Kidney (tissue), 14 donors: ENCODE results near the gene MTF1. TPM values are rescaled to one million over a fixed set of nuclear protein-coding genes. Genes with fewer than 3 reads are reported as not detected.
"Not testable (repeated sequence)": the region's sequence is repeated elsewhere in the genome, so short reads cannot be mapped to it uniquely, and the experiment has no call there.

ENCODE experiments used
- DNase-seq, 5 donors: peaks; one replicate each; pipeline ENCODE4 v3.0.0-alpha.2; 2013 to 2020
- FAIRE-seq: peaks from 2 replicates; lab custom pipeline; 2012; peaks lifted over from hg19 to GRCh38; lab: Jason Lieb, UNC
- H3K27ac ChIP-seq, 2 donors: one replicate each; pipeline ENCODE4 v1.7.0; 2013; ENCODE audit warnings: low read depth in 2 of 2, low read length in 2 of 2, inconsistent platforms in 1 of 2
- H3K27me3 ChIP-seq: one replicate; pipeline ENCODE4 v1.7.1; 2013; ENCODE audit warnings: low read length, inconsistent platforms; ENCODE audit not compliant: control insufficient read depth, insufficient read depth
- H3K36me3 ChIP-seq, 3 donors: one replicate each; pipeline versions ENCODE4 v1.7.0 to v1.7.1; 2013; ENCODE audit warnings: low read length in 3 of 3, control low read depth in 1 of 3, inconsistent platforms in 1 of 3; ENCODE audit not compliant: insufficient read depth in 3 of 3, control insufficient read depth in 2 of 3
- H3K4me1 ChIP-seq, 3 donors: one replicate each; pipeline versions ENCODE4 v1.7.0 to v1.7.1; 2013; ENCODE audit warnings: low read length in 3 of 3, inconsistent platforms in 1 of 3, low read depth in 1 of 3; ENCODE audit not compliant: control insufficient read depth in 2 of 3, insufficient read depth in 2 of 3
- H3K4me3 ChIP-seq, 3 donors: one replicate each; pipeline versions ENCODE4 v1.7.0 to v1.8.1; 2013; ENCODE audit warnings: low read length in 3 of 3, control low read depth in 1 of 3, inconsistent platforms in 1 of 3
- H3K9ac ChIP-seq, 3 donors: one replicate each; pipeline versions ENCODE4 v1.7.0 to v1.7.1; 2013; ENCODE audit warnings: low read length in 3 of 3, control low read depth in 1 of 3, inconsistent platforms in 1 of 3
- H3K9me3 ChIP-seq, 3 donors: one replicate each; pipeline versions ENCODE4 v1.7.0 to v1.7.1; 2013; ENCODE audit warnings: low read length in 3 of 3, control low read depth in 1 of 3, inconsistent platforms in 1 of 3; ENCODE audit not compliant: control insufficient read depth in 2 of 3, insufficient read depth in 1 of 3
- intact Hi-C: fragments of 100-400 bp; cut with DNase I; formaldehyde crosslinking; loops from one replicate; pipeline ENCODE4 v1.11.1; 2022
- polyA plus RNA-seq: library from polyadenylated mRNA; stranded (reverse); fragments of 350-450 nt; fragmentation: Illumina TruSeq; extraction: RNeasy Lipid Tissue Mini Kit (QIAGEN cat#74804); gene quantifications from one replicate; pipeline ENCODE4 v1.2.3, GENCODE V29; 2014; ENCODE audit warnings: low read depth, low replicate concordance; ENCODE audit not compliant: insufficient read depth
- total RNA-seq: library from RNA; stranded (reverse); fragmentation: NEBNext Ultra II Directional; extraction: Animal tissue kit (Norgen Biotek cat#: 25700); gene quantifications from one replicate; pipeline ENCODE4 v1.2.1, GENCODE V29; 2021
- TF ChIP-seq, protein P1 (sequence below): IDR thresholded peaks from 3 replicates; pipeline ENCODE4 v1.5.1; 2012; ENCODE audit warnings: mild to moderate bottlenecking, moderate library complexity, borderline replicate concordance; ENCODE audit not compliant: insufficient read depth; ENCODE audit errors: extremely low read depth
- donor health status: control.
- donor health status: control.
- donor health status: control.
- donor health status: control.
- donor health status: control.
- donor health status: DM: yes; HTN: yes; CAD: no.
- donor health status: Normal renal cell carcinoma (clear cell type).

Gene MTF1
- total and polyA plus RNA-seq, 2 donors from 2014 or later: 2.2 to 26.7 TPM

DNA sequence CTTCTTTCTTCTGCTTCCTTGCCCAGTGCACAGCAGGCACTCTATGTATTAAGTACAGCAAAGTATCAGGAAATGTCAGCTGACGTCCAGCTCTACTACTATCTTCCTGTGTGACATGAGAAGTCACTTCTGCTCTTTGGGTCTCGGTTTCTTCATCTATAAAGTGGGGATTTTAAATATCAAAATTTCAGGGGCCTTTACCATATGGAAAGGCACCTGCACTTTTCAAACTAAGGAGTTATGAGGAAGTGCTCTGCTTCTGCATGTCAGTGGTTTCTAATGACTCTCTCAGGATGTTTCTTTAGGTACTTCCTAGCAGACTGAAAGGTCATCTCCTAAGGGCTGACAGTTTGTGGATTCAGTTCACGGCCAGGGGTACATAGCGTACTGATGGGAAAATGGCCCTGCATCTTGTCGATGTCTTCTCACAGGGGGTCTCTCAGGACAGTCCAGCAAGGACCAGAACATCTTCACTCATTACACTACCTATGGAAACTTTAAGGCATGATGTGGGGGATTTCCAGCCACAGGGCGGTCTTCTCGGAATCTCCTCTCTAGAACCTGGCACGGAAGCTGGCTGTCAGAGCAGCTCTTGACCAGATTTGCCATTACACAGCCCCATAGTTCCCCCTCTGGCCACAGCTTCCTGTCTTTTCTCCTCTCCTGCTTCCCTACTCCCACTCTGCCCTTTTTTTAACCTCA, 42.0 kb upstream of the MTF1 start:
- TF ChIP-seq, protein P1, sequence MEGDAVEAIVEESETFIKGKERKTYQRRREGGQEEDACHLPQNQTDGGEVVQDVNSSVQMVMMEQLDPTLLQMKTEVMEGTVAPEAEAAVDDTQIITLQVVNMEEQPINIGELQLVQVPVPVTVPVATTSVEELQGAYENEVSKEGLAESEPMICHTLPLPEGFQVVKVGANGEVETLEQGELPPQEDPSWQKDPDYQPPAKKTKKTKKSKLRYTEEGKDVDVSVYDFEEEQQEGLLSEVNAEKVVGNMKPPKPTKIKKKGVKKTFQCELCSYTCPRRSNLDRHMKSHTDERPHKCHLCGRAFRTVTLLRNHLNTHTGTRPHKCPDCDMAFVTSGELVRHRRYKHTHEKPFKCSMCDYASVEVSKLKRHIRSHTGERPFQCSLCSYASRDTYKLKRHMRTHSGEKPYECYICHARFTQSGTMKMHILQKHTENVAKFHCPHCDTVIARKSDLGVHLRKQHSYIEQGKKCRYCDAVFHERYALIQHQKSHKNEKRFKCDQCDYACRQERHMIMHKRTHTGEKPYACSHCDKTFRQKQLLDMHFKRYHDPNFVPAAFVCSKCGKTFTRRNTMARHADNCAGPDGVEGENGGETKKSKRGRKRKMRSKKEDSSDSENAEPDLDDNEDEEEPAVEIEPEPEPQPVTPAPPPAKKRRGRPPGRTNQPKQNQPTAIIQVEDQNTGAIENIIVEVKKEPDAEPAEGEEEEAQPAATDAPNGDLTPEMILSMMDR: no peak
- Histone ChIP-seq H3K27me3 (no peaks in the 10 kb centered on the region), H3K27ac (no peak overlapping the region), H3K9ac (no peak overlapping the region), H3K9me3 (no peaks in the 10 kb centered on the region), H3K4me3 (no peak overlapping the region), H3K36me3 (no peaks in the 10 kb centered on the region), H3K4me1 (no peaks in the 10 kb centered on the region)
- DNase-seq (no peak), FAIRE-seq (no peak)
- intact Hi-C loops: no loop called here

DNA sequence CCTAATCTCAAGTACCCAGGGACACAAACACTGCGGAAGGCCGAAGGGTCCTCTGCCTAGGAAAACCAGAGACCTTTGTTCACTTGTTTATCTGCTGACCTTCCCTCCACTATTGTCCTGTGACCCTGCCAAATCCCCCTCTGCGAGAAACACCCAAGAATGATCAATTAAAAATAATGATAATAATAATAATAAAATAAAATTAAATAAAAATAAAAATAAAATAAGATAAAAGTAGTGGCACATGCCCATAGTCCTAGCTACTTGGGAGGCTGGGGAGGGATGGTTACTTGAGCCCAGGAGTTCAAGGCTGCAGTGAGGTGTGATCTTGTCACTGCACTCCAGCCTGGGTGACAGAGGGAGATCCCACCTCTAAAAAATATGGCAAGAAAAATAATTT, 38.2 kb upstream of the MTF1 start:
- H3K27me3 ChIP-seq, H3K4me1 ChIP-seq, FAIRE-seq, H3K36me3 ChIP-seq, H3K9ac ChIP-seq, H3K4me3 ChIP-seq, DNase-seq, H3K27ac ChIP-seq, H3K9me3 ChIP-seq, intact Hi-C loops: not testable (repeated sequence)

DNA sequence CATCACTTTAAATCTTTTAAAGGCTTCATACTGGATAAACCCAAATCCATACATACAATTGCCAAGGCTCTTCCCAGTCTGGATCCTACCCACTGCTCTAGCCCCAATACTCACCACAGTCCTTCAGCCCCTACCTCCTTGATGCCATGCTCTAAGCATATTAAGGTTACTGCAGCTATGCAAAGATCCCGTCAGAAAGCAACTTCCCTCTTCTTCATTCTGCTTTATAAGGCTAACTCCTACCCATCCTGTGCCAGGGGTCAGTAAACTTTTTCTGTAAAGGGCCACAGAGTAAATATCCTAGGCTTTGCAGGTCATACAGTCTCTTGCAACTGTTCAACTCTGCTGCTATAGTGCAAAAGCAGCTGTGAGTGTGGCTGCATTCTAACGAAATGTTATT, 34.3 kb upstream of the MTF1 start:
- H3K9me3 ChIP-seq: no peaks in the 10 kb centered on the region
- FAIRE-seq (no peak), DNase-seq (no peak)
- no peak overlapping the region for H3K9ac ChIP-seq
- intact Hi-C loops: no loop called here
- H3K27me3 ChIP-seq: no peaks in the 10 kb centered on the region
- no peak overlapping the region for H3K4me3 ChIP-seq
- no peak overlapping the region for H3K27ac ChIP-seq
- H3K4me1 ChIP-seq: no peaks in the 10 kb centered on the region
- TF ChIP-seq, protein P1: no peak
- peaks cover 0 to 11% (median 2%) of the 10 kb centered on the region in 3 donors for H3K36me3 ChIP-seq

DNA sequence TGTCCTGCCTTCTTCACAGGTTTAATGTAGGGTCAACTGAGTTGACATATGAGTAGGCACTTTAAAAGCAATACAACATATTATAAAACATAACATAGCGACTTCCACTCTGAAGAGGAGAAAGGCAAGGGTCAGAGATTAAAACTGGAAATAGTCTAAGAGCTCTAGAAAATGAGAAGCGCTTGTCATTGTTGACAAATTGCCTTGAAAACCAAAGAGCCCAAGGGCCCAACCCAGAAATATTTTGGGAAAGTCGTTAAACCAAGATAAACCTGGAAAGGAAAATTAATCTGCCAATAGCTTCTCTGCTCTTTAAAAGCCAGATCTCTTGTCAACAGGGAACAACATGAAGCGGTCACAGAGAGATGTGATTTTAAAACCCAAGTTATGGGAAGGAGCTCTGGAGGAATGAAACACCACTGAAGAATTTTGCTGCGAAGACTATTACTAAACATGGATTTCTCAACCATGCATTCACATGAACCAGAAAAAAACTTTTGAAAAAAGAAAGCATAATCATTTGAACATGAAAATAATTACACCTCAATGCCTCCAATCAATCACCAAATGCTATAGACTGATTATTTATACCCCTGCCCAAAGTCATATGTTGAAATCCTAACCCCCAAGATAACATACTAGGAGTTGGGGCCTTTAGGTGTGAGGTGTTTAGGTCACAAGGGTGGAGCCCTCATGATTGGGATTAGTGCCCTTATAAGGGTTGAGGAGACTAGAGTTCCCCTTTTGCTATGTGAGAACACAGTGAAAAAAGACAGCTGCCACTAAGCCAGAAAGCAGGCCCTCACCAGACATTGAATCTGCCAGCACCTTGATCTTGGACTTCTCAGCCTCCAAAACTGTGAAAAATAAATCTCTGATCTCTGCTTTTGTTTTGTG, 33.0 kb upstream of the MTF1 start:
- H3K27me3 ChIP-seq: no peaks in the 10 kb centered on the region
- peaks cover 0 to 24% (median 12%) of the 10 kb centered on the region in 3 donors for H3K36me3 ChIP-seq
- TF ChIP-seq, protein P1: no peak
- no peak for DNase-seq
- intact Hi-C loops: no loop called here
- H3K9me3 ChIP-seq: no peaks in the 10 kb centered on the region
- no peak overlapping the region for H3K4me3 ChIP-seq
- H3K27ac ChIP-seq: no peak overlapping the region
- no peak for FAIRE-seq
- H3K4me1 ChIP-seq: no peaks in the 10 kb centered on the region
- H3K9ac ChIP-seq: no peak overlapping the region
